ENCODE results near the gene HCK. TPM values are rescaled to one million over a fixed set of nuclear protein-coding genes. Genes with fewer than 3 reads are reported as not detected.
"Not testable (repeated sequence)": the region's sequence is repeated elsewhere in the genome, so short reads cannot be mapped to it uniquely, and the experiment has no call there.

HCK gene
- total RNA-seq, 8 experiments from 2014 or later, result 0.11 to 73.4 (median 0.56) TPM

- 25 to 87% (median 75%) methylated on average over 2 to 5 of the region's 5 CpGs for WGBS, 10 experiments
- H3K27ac ChIP-seq, result no peak overlapping the region
Observed at GRCh38 chr20:32115211-32115767, 63.2 kb downstream of the HCK start.

GRCh38 chr20:32116079-32116521 lies 64.1 kb downstream of the HCK start:
- Histone ChIP-seq H3K27ac (no peak overlapping the region), H3K4me1 (replicated peaks in 1 of 2) (peaks cover 0 to under 1% of the 10 kb centered on the region in 2 donors), H3K4me3 (no peak overlapping the region)
- ATAC-seq (replicated peaks in 6 of 8), result no peak
- WGBS, 10 experiments, result 46 to 100% (median 73%) methylated on average over 1 to 5 of the region's 6 CpGs
- in situ Hi-C loops (cut with MboI; ENCODE audit: low pct_unique_long_range_greater_than_20kb in 2 of 9, low sequenced_read_pairs in 9 of 9, unreplicated experiment in 9 of 9), result no loop called here

More at GRCh38 chr20:32115211-32115767, 63.2 kb downstream of the HCK start:
- Histone ChIP-seq H3K4me1 (replicated peaks in 1 of 2) (peaks cover 7% of the 10 kb centered on the region in 2 donors), H3K4me3 (no peak overlapping the region)
- no peak for ATAC-seq (replicated peaks in 6 of 8)
- in situ Hi-C loops (cut with MboI; ENCODE audit: low pct_unique_long_range_greater_than_20kb in 2 of 9, low sequenced_read_pairs in 9 of 9, unreplicated experiment in 9 of 9), result no loop called here

GRCh38 chr20:32116796-32117195 lies 64.8 kb downstream of the HCK start:
- ATAC-seq (replicated peaks in 6 of 8); H3K27ac ChIP-seq: not testable (repeated sequence)
- 83 to 100% (median 92%) methylated on average over 1 to 6 of the region's 6 CpGs for WGBS, 10 experiments

GRCh38 chr20:32118427-32118826 lies 66.4 kb downstream of the HCK start:
- WGBS, 10 experiments, result 74 to 100% (median 93%) methylated on average over 1 to 5 of the region's 5 CpGs
- H3K4me3 ChIP-seq; H3K27ac ChIP-seq; ATAC-seq (replicated peaks in 6 of 8); H3K4me1 ChIP-seq (replicated peaks in 1 of 2); in situ Hi-C loops (cut with MboI; ENCODE audit: low pct_unique_long_range_greater_than_20kb in 2 of 9, low sequenced_read_pairs in 9 of 9, unreplicated experiment in 9 of 9): not testable (repeated sequence)

More at GRCh38 chr20:32116796-32117195, 64.8 kb downstream of the HCK start:
- in situ Hi-C loops (cut with MboI; ENCODE audit: low pct_unique_long_range_greater_than_20kb in 2 of 9, low sequenced_read_pairs in 9 of 9, unreplicated experiment in 9 of 9); H3K4me3 ChIP-seq; H3K4me1 ChIP-seq (replicated peaks in 1 of 2): not testable (repeated sequence)

GRCh38 chr20:32119734-32120133 lies 67.7 kb downstream of the HCK start:
- Histone ChIP-seq H3K4me3 (no peak overlapping the region), H3K27ac (no peak overlapping the region), H3K4me1 (replicated peaks in 1 of 2) (no peaks in the 10 kb centered on the region)
- 75 to 100% (median 96%) methylated on average over 1 to 2 of the region's 2 CpGs for WGBS, 10 experiments
- in situ Hi-C loops (cut with MboI; ENCODE audit: low pct_unique_long_range_greater_than_20kb in 2 of 9, low sequenced_read_pairs in 9 of 9, unreplicated experiment in 9 of 9), result no loop called here
- ATAC-seq (replicated peaks in 6 of 8), result no peak

- H3K4me3 ChIP-seq; H3K27ac ChIP-seq; in situ Hi-C loops (cut with MboI; ENCODE audit: low pct_unique_long_range_greater_than_20kb in 2 of 9, low sequenced_read_pairs in 9 of 9, unreplicated experiment in 9 of 9); ATAC-seq (replicated peaks in 6 of 8); H3K4me1 ChIP-seq (replicated peaks in 1 of 2): not testable (repeated sequence)
- no CpG with 5 or more reads among the region's 31 CpGs for whole genome bisulfite sequencing, 10 experiments
Observed at GRCh38 chr20:32121908-32122307, 69.9 kb downstream of the HCK start.

- WGBS, 10 experiments, result 60% methylated on average over 1 of the region's 4 CpGs; no CpG with 5 or more reads in 9 of the 10 experiments
- ATAC-seq (replicated peaks in 6 of 8), result no peak
- H3K4me1 ChIP-seq (replicated peaks in 1 of 2), result no peaks in the 10 kb centered on the region
- no peak overlapping the region for H3K27ac ChIP-seq
- no peak overlapping the region for H3K4me3 ChIP-seq
- in situ Hi-C loops (cut with MboI; ENCODE audit: low pct_unique_long_range_greater_than_20kb in 2 of 9, low sequenced_read_pairs in 9 of 9, unreplicated experiment in 9 of 9), result no loop called here
Observed at GRCh38 chr20:32123088-32123487, 71.0 kb downstream of the HCK start.

GRCh38 chr20:32124916-32125454 lies 72.9 kb downstream of the HCK start:
- in situ Hi-C loops (cut with MboI; ENCODE audit: low pct_unique_long_range_greater_than_20kb in 2 of 9, low sequenced_read_pairs in 9 of 9, unreplicated experiment in 9 of 9), result loop anchor here in 1 of 9 experiments (25.0 kb wide), 1 partner anchor 112 kb away; no protein-coding TSS in a partner anchor
- no peaks in the 10 kb centered on the region for H3K4me1 ChIP-seq (replicated peaks in 1 of 2)
- 76 to 100% (median 88%) methylated on average over 1 to 4 of the region's 4 CpGs; no CpG with 5 or more reads in 4 of the 10 experiments for WGBS, 10 experiments
- H3K27ac ChIP-seq, result no peak overlapping the region
- ATAC-seq (replicated peaks in 6 of 8), result no peak
- H3K4me3 ChIP-seq, result no peak overlapping the region

GRCh38 chr20:32125506-32125905 lies 73.5 kb downstream of the HCK start:
- H3K4me3 ChIP-seq, result no peak overlapping the region
- H3K27ac ChIP-seq, result no peak overlapping the region
- H3K4me1 ChIP-seq (replicated peaks in 1 of 2), result no peaks in the 10 kb centered on the region
- no peak for ATAC-seq (replicated peaks in 6 of 8)
- in situ Hi-C loops (cut with MboI; ENCODE audit: low pct_unique_long_range_greater_than_20kb in 2 of 9, low sequenced_read_pairs in 9 of 9, unreplicated experiment in 9 of 9), result loop anchor here in 1 of 9 experiments (25.0 kb wide), 1 partner anchor 112 kb away; no protein-coding TSS in a partner anchor
- 90 to 100% (median 100%) methylated on average over 1 to 4 of the region's 5 CpGs; no CpG with 5 or more reads in 3 of the 10 experiments for WGBS, 10 experiments

- ATAC-seq (replicated peaks in 6 of 8), result no peak
- in situ Hi-C loops (cut with MboI; ENCODE audit: low pct_unique_long_range_greater_than_20kb in 2 of 9, low sequenced_read_pairs in 9 of 9, unreplicated experiment in 9 of 9), result loop anchor here in 1 of 9 experiments (25.0 kb wide), 1 partner anchor 110 kb away; no protein-coding TSS in a partner anchor
- 42 to 100% (median 86%) methylated on average over 1 to 7 of the region's 8 CpGs; no CpG with 5 or more reads in 1 of the 10 experiments for WGBS, 10 experiments
- Histone ChIP-seq H3K4me3 (no peak overlapping the region), H3K4me1 (replicated peaks in 1 of 2) (no peaks in the 10 kb centered on the region), H3K27ac (no peak overlapping the region)
Observed at GRCh38 chr20:32126919-32127318, 74.9 kb downstream of the HCK start.

GRCh38 chr20:32127347-32127746 lies 75.3 kb downstream of the HCK start:
- Histone ChIP-seq H3K4me3 (no peak overlapping the region), H3K27ac (no peak overlapping the region), H3K4me1 (replicated peaks in 1 of 2) (no peaks in the 10 kb centered on the region)
- WGBS, 10 experiments, result 60 to 100% (median 88%) methylated on average over 1 to 5 of the region's 5 CpGs
- in situ Hi-C loops (cut with MboI; ENCODE audit: low pct_unique_long_range_greater_than_20kb in 2 of 9, low sequenced_read_pairs in 9 of 9, unreplicated experiment in 9 of 9), result loop anchor here in 1 of 9 experiments (25.0 kb wide), 1 partner anchor 110 kb away; no protein-coding TSS in a partner anchor
- no peak for ATAC-seq (replicated peaks in 6 of 8)

- WGBS, 10 experiments, result 83 to 100% (median 96%) methylated on average over 1 to 2 of the region's 2 CpGs; no CpG with 5 or more reads in 3 of the 10 experiments
- in situ Hi-C loops (cut with MboI; ENCODE audit: low pct_unique_long_range_greater_than_20kb in 2 of 9, low sequenced_read_pairs in 9 of 9, unreplicated experiment in 9 of 9), result loop anchor here in 1 of 9 experiments (25.0 kb wide), 1 partner anchor 109 kb away; no protein-coding TSS in a partner anchor
- ATAC-seq (replicated peaks in 6 of 8), result no peak
- Histone ChIP-seq H3K4me1 (replicated peaks in 1 of 2) (no peaks in the 10 kb centered on the region), H3K27ac (no peak overlapping the region), H3K4me3 (no peak overlapping the region)
Observed at GRCh38 chr20:32128167-32128566, 76.1 kb downstream of the HCK start.

GRCh38 chr20:32129863-32130262 lies 77.8 kb downstream of the HCK start:
- no peaks in the 10 kb centered on the region for H3K4me1 ChIP-seq (replicated peaks in 1 of 2)
- in situ Hi-C loops (cut with MboI; ENCODE audit: low pct_unique_long_range_greater_than_20kb in 2 of 9, low sequenced_read_pairs in 9 of 9, unreplicated experiment in 9 of 9), result loop anchor here in 1 of 9 experiments (25.0 kb wide), 1 partner anchor 107 kb away; no protein-coding TSS in a partner anchor
- no peak for ATAC-seq (replicated peaks in 6 of 8)
- H3K27ac ChIP-seq, result no peak overlapping the region
- no peak overlapping the region for H3K4me3 ChIP-seq
- 83 to 100% (median 96%) methylated on average over 2 to 5 of the region's 5 CpGs for WGBS, 10 experiments

Data from motor neuron (in vitro differentiated cells).